Choroid plexus epithelial cell (primary cell): ENCODE data around the gene CELSR2.

Experiments used
- DNase-seq: peaks from one replicate; pipeline ENCODE4 v3.0.0-alpha.2; 2010; ENCODE audit warnings: low read depth
- H3K4me3 ChIP-seq: 2 replicates; pipeline ENCODE4 v1.5.1; 2011; ENCODE audit warnings: low read depth, mild to moderate bottlenecking, control low read depth, low read length, moderate library complexity
- TF ChIP-seq, protein P1 (sequence below): conservative IDR thresholded peaks from 2 replicates; pipeline ENCODE4 v1.5.1; 2011; ENCODE audit warnings: low read depth, mild to moderate bottlenecking, control low read depth, inconsistent platforms, low read length, moderate library complexity

The CELSR2 gene

DNA sequence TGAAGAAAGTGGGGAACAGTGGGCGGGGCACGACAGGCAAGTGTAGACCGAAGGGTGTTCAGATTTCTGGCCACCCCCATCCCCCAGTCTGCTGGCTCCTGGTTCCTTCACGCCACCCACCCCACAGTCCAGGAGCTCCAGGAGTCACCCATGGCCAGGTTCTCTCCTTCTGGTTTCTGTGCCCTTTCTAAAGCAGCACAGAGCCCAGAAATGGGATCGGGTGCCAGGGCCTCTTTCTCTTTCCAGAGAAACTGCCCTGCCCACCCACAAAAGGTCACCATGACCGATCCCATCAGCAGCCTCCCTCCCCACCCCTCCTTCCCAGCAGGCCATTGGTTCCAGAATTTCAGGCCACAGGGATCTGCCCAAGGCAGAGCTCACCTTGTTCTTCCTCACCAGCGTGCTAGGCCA lies 3.2 kb upstream of the CELSR2 start:
- no peak for DNase-seq

DNA sequence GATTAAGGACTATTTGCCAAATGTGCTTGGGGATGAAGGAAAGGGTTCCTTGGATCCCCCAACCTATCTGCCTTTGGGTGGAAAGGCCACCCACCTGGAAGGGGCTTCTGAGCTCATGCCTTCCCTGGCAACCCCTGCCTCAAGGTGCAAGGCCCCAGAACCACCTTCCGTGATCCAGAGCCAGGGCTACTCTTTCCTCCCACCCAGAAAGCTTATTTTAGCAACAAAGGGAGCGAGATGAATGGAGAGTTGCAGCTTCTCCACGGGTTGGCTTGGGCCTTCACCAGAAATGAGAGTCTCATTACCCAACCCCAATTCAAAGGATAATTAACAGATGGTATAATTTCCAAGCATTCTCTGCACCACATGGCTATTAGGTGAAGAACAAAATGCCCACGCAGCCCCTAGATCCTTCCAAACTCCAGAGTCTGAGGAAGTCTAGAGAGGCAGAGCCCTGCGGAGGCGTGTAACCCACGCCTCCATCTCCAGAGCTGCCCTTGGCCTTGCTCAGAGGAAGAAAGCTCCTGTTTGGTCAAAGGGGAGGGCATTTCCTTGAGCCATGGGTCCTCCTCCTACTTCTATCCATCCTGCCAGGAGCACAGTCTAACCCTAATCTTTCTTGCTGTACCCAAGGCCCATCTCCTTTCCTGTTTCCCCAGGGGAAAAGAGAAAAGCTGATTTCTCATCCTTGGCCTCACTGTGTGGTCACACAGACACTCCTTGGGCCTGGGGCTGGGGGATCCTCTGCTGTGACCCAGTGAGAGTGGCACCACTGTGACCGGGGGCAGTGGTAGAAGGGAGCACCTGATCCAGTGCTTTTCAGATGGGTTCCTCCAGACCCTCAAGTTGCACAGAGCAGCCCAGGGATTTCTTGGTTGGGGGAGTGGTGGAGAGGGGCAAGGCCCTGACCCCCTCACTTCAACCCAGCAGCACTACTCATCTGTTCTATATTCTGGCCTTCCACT lies 1.7 kb upstream of the CELSR2 start:
- no peak overlapping the region for H3K4me3 ChIP-seq
- DNase-seq, result no peak
- TF ChIP-seq, protein P1, sequence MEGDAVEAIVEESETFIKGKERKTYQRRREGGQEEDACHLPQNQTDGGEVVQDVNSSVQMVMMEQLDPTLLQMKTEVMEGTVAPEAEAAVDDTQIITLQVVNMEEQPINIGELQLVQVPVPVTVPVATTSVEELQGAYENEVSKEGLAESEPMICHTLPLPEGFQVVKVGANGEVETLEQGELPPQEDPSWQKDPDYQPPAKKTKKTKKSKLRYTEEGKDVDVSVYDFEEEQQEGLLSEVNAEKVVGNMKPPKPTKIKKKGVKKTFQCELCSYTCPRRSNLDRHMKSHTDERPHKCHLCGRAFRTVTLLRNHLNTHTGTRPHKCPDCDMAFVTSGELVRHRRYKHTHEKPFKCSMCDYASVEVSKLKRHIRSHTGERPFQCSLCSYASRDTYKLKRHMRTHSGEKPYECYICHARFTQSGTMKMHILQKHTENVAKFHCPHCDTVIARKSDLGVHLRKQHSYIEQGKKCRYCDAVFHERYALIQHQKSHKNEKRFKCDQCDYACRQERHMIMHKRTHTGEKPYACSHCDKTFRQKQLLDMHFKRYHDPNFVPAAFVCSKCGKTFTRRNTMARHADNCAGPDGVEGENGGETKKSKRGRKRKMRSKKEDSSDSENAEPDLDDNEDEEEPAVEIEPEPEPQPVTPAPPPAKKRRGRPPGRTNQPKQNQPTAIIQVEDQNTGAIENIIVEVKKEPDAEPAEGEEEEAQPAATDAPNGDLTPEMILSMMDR, result no peak

More for the DNA sequence above, 3.2 kb upstream of the CELSR2 start:
- TF ChIP-seq, protein P1, result no peak
- no peak overlapping the region for H3K4me3 ChIP-seq

DNA sequence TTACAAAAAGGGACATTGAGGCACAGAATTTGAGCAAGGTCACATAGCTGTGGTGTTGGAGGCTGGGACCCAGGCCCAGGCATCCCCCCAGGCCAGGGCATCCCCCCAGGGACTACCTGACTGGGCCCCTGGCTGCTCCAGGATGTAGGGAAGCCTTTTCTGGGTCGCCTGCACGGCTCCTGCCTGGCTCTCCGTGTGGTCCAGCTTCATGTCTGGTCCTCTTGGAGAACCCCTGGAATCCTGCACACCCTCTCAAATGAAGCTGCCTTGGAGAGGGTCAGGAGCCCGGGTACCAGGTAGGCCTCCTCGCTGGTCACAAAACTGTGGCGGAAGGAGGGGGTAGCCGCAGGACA lies 919 bp upstream of the CELSR2 start:
- H3K4me3 ChIP-seq, result no peak overlapping the region

DNA sequence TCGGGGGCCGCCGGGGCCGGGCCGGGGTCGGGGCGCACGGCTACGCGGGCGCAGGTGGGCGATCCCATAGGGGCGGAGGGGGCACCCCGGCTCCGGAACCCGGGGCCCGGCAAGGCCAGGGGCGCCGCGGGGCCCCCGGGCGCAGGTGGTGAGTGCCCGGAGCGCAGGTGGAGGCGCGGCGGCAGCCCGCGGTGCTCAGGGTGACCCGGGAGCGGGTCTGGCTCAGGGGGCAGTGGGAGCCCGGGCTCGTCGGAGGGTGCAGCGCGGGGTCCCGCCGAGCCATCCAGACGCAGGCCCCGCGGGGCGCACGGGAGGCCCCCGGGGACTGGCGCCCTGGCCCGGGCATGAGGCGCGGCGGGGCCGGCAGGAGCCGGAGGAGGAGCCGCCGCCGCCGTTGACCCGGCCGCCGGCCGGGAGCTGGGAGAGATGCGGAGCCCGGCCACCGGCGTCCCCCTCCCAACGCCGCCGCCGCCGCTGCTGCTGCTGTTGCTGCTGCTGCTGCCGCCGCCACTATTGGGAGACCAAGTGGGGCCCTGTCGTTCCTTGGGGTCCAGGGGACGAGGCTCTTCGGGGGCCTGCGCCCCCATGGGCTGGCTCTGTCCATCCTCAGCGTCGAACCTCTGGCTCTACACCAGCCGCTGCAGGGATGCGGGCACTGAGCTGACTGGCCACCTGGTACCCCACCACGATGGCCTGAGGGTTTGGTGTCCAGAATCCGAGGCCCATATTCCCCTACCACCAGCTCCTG lies 489 bp downstream of the CELSR2 start:
- DNase-seq, result no peak
- TF ChIP-seq, protein P1, result no peak
- H3K4me3 ChIP-seq, result peak overlapping the region; percentile 48

More for the DNA sequence above, 919 bp upstream of the CELSR2 start:
- TF ChIP-seq, protein P1, result no peak
- no peak for DNase-seq

DNA sequence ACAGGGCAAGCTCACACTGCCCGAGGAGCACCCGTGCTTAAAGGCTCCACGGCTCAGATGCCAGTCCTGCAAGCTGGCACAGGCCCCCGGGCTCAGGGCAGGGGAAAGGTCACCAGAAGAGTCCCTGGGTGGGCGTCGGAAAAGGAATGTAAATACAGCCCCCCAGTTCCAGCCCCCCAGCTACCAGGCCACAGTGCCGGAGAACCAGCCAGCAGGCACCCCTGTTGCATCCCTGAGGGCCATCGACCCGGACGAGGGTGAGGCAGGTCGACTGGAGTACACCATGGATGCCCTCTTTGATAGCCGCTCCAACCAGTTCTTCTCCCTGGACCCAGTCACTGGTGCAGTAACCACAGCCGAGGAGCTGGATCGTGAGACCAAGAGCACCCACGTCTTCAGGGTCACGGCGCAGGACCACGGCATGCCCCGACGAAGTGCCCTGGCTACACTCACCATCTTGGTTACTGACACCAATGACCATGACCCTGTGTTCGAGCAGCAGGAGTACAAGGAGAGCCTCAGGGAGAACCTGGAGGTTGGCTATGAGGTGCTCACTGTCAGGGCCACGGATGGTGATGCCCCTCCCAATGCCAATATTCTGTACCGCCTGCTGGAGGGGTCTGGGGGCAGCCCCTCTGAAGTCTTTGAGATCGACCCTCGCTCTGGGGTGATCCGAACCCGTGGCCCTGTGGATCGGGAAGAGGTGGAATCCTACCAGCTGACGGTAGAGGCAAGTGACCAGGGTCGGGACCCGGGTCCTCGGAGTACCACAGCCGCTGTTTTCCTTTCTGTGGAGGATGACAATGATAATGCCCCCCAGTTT lies 1.3 kb downstream of the CELSR2 start:
- H3K4me3 ChIP-seq, result no peak overlapping the region
- DNase-seq, result no peak
- TF ChIP-seq, protein P1, result no peak

DNA sequence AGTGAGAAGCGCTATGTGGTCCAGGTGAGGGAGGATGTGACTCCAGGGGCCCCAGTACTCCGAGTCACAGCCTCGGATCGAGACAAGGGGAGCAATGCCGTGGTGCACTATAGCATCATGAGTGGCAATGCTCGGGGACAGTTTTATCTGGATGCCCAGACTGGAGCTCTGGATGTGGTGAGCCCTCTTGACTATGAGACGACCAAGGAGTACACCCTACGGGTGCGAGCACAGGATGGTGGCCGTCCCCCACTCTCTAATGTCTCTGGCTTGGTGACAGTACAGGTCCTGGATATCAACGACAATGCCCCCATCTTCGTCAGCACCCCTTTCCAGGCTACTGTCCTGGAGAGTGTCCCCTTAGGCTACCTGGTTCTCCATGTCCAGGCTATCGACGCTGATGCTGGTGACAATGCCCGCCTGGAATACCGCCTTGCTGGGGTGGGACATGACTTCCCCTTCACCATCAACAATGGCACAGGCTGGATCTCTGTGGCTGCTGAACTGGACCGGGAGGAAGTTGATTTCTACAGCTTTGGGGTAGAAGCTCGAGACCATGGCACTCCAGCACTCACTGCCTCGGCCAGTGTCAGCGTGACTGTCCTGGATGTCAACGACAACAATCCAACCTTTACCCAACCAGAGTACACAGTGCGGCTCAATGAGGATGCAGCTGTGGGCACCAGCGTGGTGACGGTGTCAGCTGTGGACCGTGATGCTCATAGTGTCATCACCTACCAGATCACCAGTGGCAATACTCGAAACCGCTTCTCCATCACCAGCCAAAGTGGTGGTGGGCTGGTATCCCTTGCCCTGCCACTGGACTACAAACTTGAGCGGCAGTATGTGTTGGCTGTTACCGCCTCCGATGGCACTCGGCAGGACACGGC lies 2.2 kb downstream of the CELSR2 start:
- H3K4me3 ChIP-seq, result no peak overlapping the region
- TF ChIP-seq, protein P1, result no peak
- no peak for DNase-seq
